Adrenal gland (tissue), 12 donors: Measurements from ENCODE around the gene CIBAR2. TPM values are rescaled to one million over a fixed set of nuclear protein-coding genes. Genes with fewer than 3 reads are reported as not detected.
A peak's percentile ranks its signal among the peaks of the same experiment; 100 is the strongest.

Experiments
- DNase-seq, 7 donors: peaks; one replicate each; pipeline ENCODE4 v3.0.0-alpha.2; 2019 to 2020
- H3K27ac ChIP-seq, 5 donors: fragments of 200-600 bp; sonication (generic) in 4 of 5; 1 replicate in 3 of 5; 2 replicates in 2 of 5; pipeline versions ENCODE4 v1.5.1 to v1.8.0; 2016 to 2020; ENCODE audit warnings: mild to moderate bottlenecking in 1 of 5
- H3K27me3 ChIP-seq: fragments of 200-600 bp; 2 replicates; pipeline ENCODE4 v1.8.0; 2021
- H3K36me3 ChIP-seq, 2 donors: fragments of 200-600 bp; replicated peaks in 1 of 2; 1 replicate in 1 of 2; 2 replicates in 1 of 2; pipeline versions ENCODE4 v1.5.1 to v1.8.0; 2018 to 2022
- H3K4me1 ChIP-seq, 2 donors: fragments of 200-600 bp; replicated peaks in 1 of 2; 1 replicate in 1 of 2; 2 replicates in 1 of 2; pipeline versions ENCODE4 v1.5.1 to v1.8.0; 2018 to 2021
- H3K4me3 ChIP-seq, 4 donors: fragments of 200-600 bp; sonication (generic) in 3 of 4; one replicate each; pipeline ENCODE4 v1.5.1; 2016 to 2018
- H3K9me3 ChIP-seq, 3 donors: fragments of 200-600 bp; sonication (generic) in 1 of 3; replicated peaks in 1 of 3; 1 replicate in 2 of 3; 2 replicates in 1 of 3; pipeline versions ENCODE4 v1.5.1 to v1.8.0; 2016 to 2021
- CTCF ChIP-seq, 6 experiments: fragments of 450-650 bp in 4 of 6; fragments of 200-600 bp in 2 of 6; sonication (generic) in 1 of 6; IDR thresholded peaks; 1 replicate in 5 of 6; 2 replicates in 1 of 6; pipeline versions ENCODE4 v1.5.1 to v1.8.0; 2016 to 2021; ENCODE audit warnings: antibody characterized with exemption in 6 of 6, mild to moderate bottlenecking in 2 of 6, moderate library complexity in 1 of 6
- POLR2A ChIP-seq, 2 donors: fragments of 450-650 bp; IDR thresholded peaks; one replicate each; pipeline ENCODE4 v1.6.1; 2017; ENCODE audit warnings: antibody characterized with exemption in 2 of 2, mild to moderate bottlenecking in 2 of 2, moderate library complexity in 1 of 2
- WGBS, 4 donors: extraction: QIAGEN DNeasy Blood & Tissue Kit in 2 of 4; methylation state at CpG; one replicate each; pipeline versions ENCODE4 v1.1.5 to v1.1.7; 2013 to 2017; 5-methylcytosine and 5-hydroxymethylcytosine counted together
- intact Hi-C, 2 donors: fragments of 100-400 bp; cut with DNase I; formaldehyde crosslinking; loops; one replicate each; pipeline versions ENCODE4 v1.14.1 to v1.15.0; 2022 to 2023
- polyA plus RNA-seq, 3 donors: library from polyadenylated mRNA; stranded (reverse); fragments of 200-250 nt in 2 of 3; fragments of 350-450 nt in 1 of 3; fragmentation: Illumina TruSeq in 1 of 3; extraction: RNeasy Lipid Tissue Mini Kit (QIAGEN cat#74804) in 1 of 3; gene quantifications; one replicate each; pipeline ENCODE4 v1.2.3, GENCODE V29; 2013 to 2014
- total RNA-seq, 9 donors: library from RNA; depleted of rRNA in 4 of 9; stranded (reverse); fragments of >200 nt in 4 of 9; fragments of 120-200 nt in 1 of 9; fragmentation: NEBNext Ultra II Directional in 1 of 9; extraction: Animal tissue kit (Norgen Biotek cat#: 25700) in 1 of 9; gene quantifications; one replicate each; pipeline versions ENCODE4 v1.1.0 to v1.2.4, GENCODE V29; 2013 to 2023
- donor health status: healthy with polysubstance abuse.
- donor health status: Bipolar disorder and iron deficiency.
- donor health status: DM: yes; HTN: yes; CAD: no.
- donor health status: DM: no; HTN: no; CAD: no.
- donor health status: DM: no; HTN: no; CAD: no.
- donor health status: DM: yes; HTN: yes; CAD: no.

The CIBAR2 gene
- total and polyA plus RNA-seq, 12 donors = 0.17 to 2.6 (median 0.73) TPM; not detected in 4

GRCh38 chr16:85064186-85064585, 48.1 kb downstream of the CIBAR2 start:
- no peaks in the 10 kb centered on the region for H3K9me3 ChIP-seq
- TF ChIP-seq POLR2A (IDR thresholded peaks at IDR 0.05) (no peak), CTCF (IDR thresholded peaks at IDR 0.05) (no peak)
- peaks cover 0 to 19% of the 10 kb centered on the region in 2 donors for H3K36me3 ChIP-seq
- intact Hi-C loops = no loop called here
- H3K27me3 ChIP-seq = no peaks in the 10 kb centered on the region
- no peak for DNase-seq
- H3K4me3 ChIP-seq = no peak overlapping the region
- WGBS, 4 donors = 88 to 94% (median 92%) methylated on average over 6 of the region's 6 CpGs
- peaks cover 0 to 13% of the 10 kb centered on the region in 2 donors for H3K4me1 ChIP-seq
- H3K27ac ChIP-seq = no peak overlapping the region

GRCh38 chr16:85062845-85063244, 49.4 kb downstream of the CIBAR2 start:
- no peak for TF ChIP-seq POLR2A (IDR thresholded peaks at IDR 0.05)
- no peak for TF ChIP-seq CTCF (IDR thresholded peaks at IDR 0.05)
- no peak for DNase-seq
- no peak overlapping the region for H3K4me3 ChIP-seq
- WGBS, 4 donors = 83 to 94% (median 88%) methylated on average over 2 to 11 of the region's 11 CpGs
- H3K36me3 ChIP-seq = peaks cover 0 to 10% of the 10 kb centered on the region in 2 donors
- intact Hi-C loops = no loop called here
- H3K4me1 ChIP-seq = peaks cover 0 to 13% of the 10 kb centered on the region in 2 donors
- H3K27me3 ChIP-seq = no peaks in the 10 kb centered on the region
- H3K9me3 ChIP-seq = no peaks in the 10 kb centered on the region
- peak overlapping the region in 1 of 5 donors; percentile 68 for H3K27ac ChIP-seq

- Histone ChIP-seq H3K9me3 (no peaks in the 10 kb centered on the region), H3K27ac (no peak overlapping the region), H3K36me3 (peaks cover 0 to 5% of the 10 kb centered on the region in 2 donors), H3K27me3 (no peaks in the 10 kb centered on the region), H3K4me1 (peaks cover 0 to 13% of the 10 kb centered on the region in 2 donors), H3K4me3 (no peak overlapping the region)
- DNase-seq = no peak
- intact Hi-C loops = no loop called here
- 91 to 100% (median 94%) methylated on average over 9 of the region's 9 CpGs for WGBS, 4 donors
- no peak for TF ChIP-seq CTCF (IDR thresholded peaks at IDR 0.05)
- TF ChIP-seq POLR2A (IDR thresholded peaks at IDR 0.05) = no peak
Observed at GRCh38 chr16:85062323-85062722, 49.9 kb downstream of the CIBAR2 start.

- TF ChIP-seq CTCF (IDR thresholded peaks at IDR 0.05) (peak in 1 of 6 experiments; percentile 15), POLR2A (IDR thresholded peaks at IDR 0.05) (no peak)
- H3K4me1 ChIP-seq = peaks cover 0 to 15% of the 10 kb centered on the region in 2 donors
- no peaks in the 10 kb centered on the region for H3K9me3 ChIP-seq
- H3K36me3 ChIP-seq = no peaks in the 10 kb centered on the region
- H3K4me3 ChIP-seq = no peak overlapping the region
- 61 to 84% (median 81%) methylated on average over 8 of the region's 8 CpGs for WGBS, 4 donors
- DNase-seq = peak in 6 of 7 donors; percentile 52 to 72 (median 66)
- H3K27me3 ChIP-seq = no peaks in the 10 kb centered on the region
- peak overlapping the region in 2 of 5 donors; percentile 11 to 29 for H3K27ac ChIP-seq
- intact Hi-C loops = no loop called here
Observed at GRCh38 chr16:85061566-85061965, 50.7 kb downstream of the CIBAR2 start.
